ENCODE results near the gene MYO1A.
"Not testable (repeated sequence)": the region's sequence is repeated elsewhere in the genome, so short reads cannot be mapped to it uniquely, and the experiment has no call there.

The MYO1A gene

GRCh38 chr12:57046947-57047890 lies 2.7 kb downstream of the MYO1A start:
- DNase-seq (ENCODE audit: low read depth), result peak; percentile 5

- DNase-seq (ENCODE audit: low read depth), result no peak
Observed at GRCh38 chr12:57046086-57046791, 3.7 kb downstream of the MYO1A start.

- no peak for DNase-seq (ENCODE audit: low read depth)
Observed at GRCh38 chr12:57044889-57045288, 5.0 kb downstream of the MYO1A start.

- no peak for DNase-seq (ENCODE audit: low read depth)
Observed at GRCh38 chr12:57044468-57044867, 5.5 kb downstream of the MYO1A start.

- DNase-seq (ENCODE audit: low read depth), result no peak
Observed at GRCh38 chr12:57042695-57043094, 7.2 kb downstream of the MYO1A start.

GRCh38 chr12:57040750-57041149 lies 9.2 kb downstream of the MYO1A start:
- DNase-seq (ENCODE audit: low read depth), result no peak

GRCh38 chr12:57040211-57040610 lies 9.7 kb downstream of the MYO1A start:
- DNase-seq (ENCODE audit: low read depth), result no peak

GRCh38 chr12:57039016-57039798 lies 10.7 kb downstream of the MYO1A start:
- no peak for DNase-seq (ENCODE audit: low read depth)

GRCh38 chr12:57037264-57037663 lies 12.7 kb downstream of the MYO1A start:
- DNase-seq (ENCODE audit: low read depth), result no peak

GRCh38 chr12:57033431-57033830 lies 16.5 kb downstream of the MYO1A start:
- DNase-seq (ENCODE audit: low read depth), result no peak

GRCh38 chr12:57031789-57032188 lies 18.1 kb downstream of the MYO1A start:
- DNase-seq (ENCODE audit: low read depth), result no peak

- no peak for DNase-seq (ENCODE audit: low read depth)
Observed at GRCh38 chr12:57031138-57031725, 18.7 kb downstream of the MYO1A start.

- no peak for DNase-seq (ENCODE audit: low read depth)
Observed at GRCh38 chr12:57029457-57029856, 20.5 kb downstream of the MYO1A start.

GRCh38 chr12:57027805-57028153 lies 22.1 kb downstream of the MYO1A start:
- no peak for DNase-seq (ENCODE audit: low read depth)

- DNase-seq (ENCODE audit: low read depth), result no peak
Observed at GRCh38 chr12:57027011-57027804, 22.7 kb downstream of the MYO1A start.

- no peak for DNase-seq (ENCODE audit: low read depth)
Observed at GRCh38 chr12:57025196-57025595, 24.7 kb downstream of the MYO1A start.

GRCh38 chr12:57022324-57022723 lies 27.6 kb downstream of the MYO1A start:
- not testable (repeated sequence) for DNase-seq (ENCODE audit: low read depth)

GRCh38 chr12:57019983-57020719 lies 29.8 kb downstream of the MYO1A start:
- no peak for DNase-seq (ENCODE audit: low read depth)

- no peak for DNase-seq (ENCODE audit: low read depth)
Observed at GRCh38 chr12:57018906-57019305, 31.0 kb downstream of the MYO1A start.

GRCh38 chr12:57018353-57018752 lies 31.6 kb downstream of the MYO1A start:
- not testable (repeated sequence) for DNase-seq (ENCODE audit: low read depth)

- DNase-seq (ENCODE audit: low read depth), result no peak
Observed at GRCh38 chr12:57016348-57016747, 33.6 kb downstream of the MYO1A start, which contains the start of gene TAC3. Gene TAC3, minus strand, starts transcription at chr12:57016529. Its CDS starts 732 bp downstream, at chr12:57015797.
